Activated naive CD4-positive, alpha-beta T cell treated with anti-CD3 and anti-CD28 coated beads for 36 hours (primary cell): Measurements from ENCODE around the gene SELENOV. TPM values are rescaled to one million over a fixed set of nuclear protein-coding genes. Genes with fewer than 3 reads are reported as not detected.

ENCODE experiments used
- total RNA-seq, 2 experiments: library from RNA; stranded (reverse); gene quantifications; one replicate each; pipeline ENCODE4 v1.2.3, GENCODE V29; 2021

SELENOV gene
- total RNA-seq, 2 experiments from 2014 or later, result not detected

Other genes with a start within 250 kb of the SELENOV start
- under 1 TPM; 0.69 to 0.93 TPM for gene IFNL2, start 246.7 kb upstream of the SELENOV start, total RNA-seq
- gene IFNL1, start 218.7 kb upstream of the SELENOV start, total RNA-seq, result 1 to 10 TPM in 1 of 2 experiments, under 1 TPM in 1; 0.91 to 1.0 TPM
- 1 to 10 TPM; 5.0 to 5.3 TPM for gene LRFN1, start 194.3 kb upstream of the SELENOV start, total RNA-seq
- 100 to 1,000 TPM; 331 to 332 TPM for gene GMFG, start 179.1 kb upstream of the SELENOV start, total RNA-seq
- 10 to 100 TPM; 33.0 to 35.8 TPM for gene SAMD4B, start 172.7 kb upstream of the SELENOV start, total RNA-seq
- gene PAF1, start 124.0 kb upstream of the SELENOV start, total RNA-seq, result 10 to 100 TPM; 31.9 to 34.9 TPM
- 10 to 100 TPM; 18.0 to 18.5 TPM for gene MED29, start 123.8 kb upstream of the SELENOV start, total RNA-seq
- 100 to 1,000 TPM; 113 to 116 TPM for gene ZFP36, start 108.3 kb upstream of the SELENOV start, total RNA-seq
- gene PLEKHG2, start 102.5 kb upstream of the SELENOV start, total RNA-seq, result 10 to 100 TPM; 27.3 to 34.6 TPM
- 1,000 to 10,000 TPM; 4,195 to 4,327 TPM for gene RPS16, start 79.2 kb upstream of the SELENOV start, total RNA-seq
- 100 to 1,000 TPM; 129 to 139 TPM for gene SUPT5H, start 69.6 kb upstream of the SELENOV start, total RNA-seq
- gene TIMM50, start 34.3 kb upstream of the SELENOV start, total RNA-seq, result 100 to 1,000 TPM; 103 to 107 TPM
- gene DLL3, start 16.2 kb upstream of the SELENOV start, total RNA-seq, result under 1 TPM; 0.74 to 0.79 TPM
- 1 to 10 TPM; 5.7 to 6.2 TPM for gene EID2B, start 17.7 kb downstream of the SELENOV start, total RNA-seq
- 1 to 10 TPM; 7.7 to 9.1 TPM for gene EID2, start 25.0 kb downstream of the SELENOV start, total RNA-seq
- not detected for gene LGALS13, start 87.4 kb downstream of the SELENOV start, total RNA-seq
- gene LGALS16, start 140.8 kb downstream of the SELENOV start, total RNA-seq, result not detected
- 1 to 10 TPM; 1.2 to 2.4 TPM for gene LGALS14, start 189.3 kb downstream of the SELENOV start, total RNA-seq
- not detected for gene CLC, start 222.9 kb downstream of the SELENOV start, total RNA-seq